Mononuclear cell (primary cell): ENCODE results near the gene ADGRB2. TPM values are rescaled to one million over a fixed set of nuclear protein-coding genes. Genes with fewer than 3 reads are reported as not detected.

ENCODE experiments used
- H3K27me3 ChIP-seq: 2 replicates; pipeline ENCODE4 v1.6.0; 2011; ENCODE audit warnings: low read length, control low read depth; ENCODE audit not compliant: insufficient read depth
- H3K4me1 ChIP-seq: 2 replicates; pipeline ENCODE4 v1.5.1; 2011; ENCODE audit warnings: mild to moderate bottlenecking, low read length, control low read depth; ENCODE audit not compliant: insufficient read depth
- H3K4me3 ChIP-seq: 2 replicates; pipeline ENCODE4 v1.5.1; 2011; ENCODE audit warnings: mild to moderate bottlenecking, low read length, moderate library complexity
- H3K9me3 ChIP-seq: 2 replicates; pipeline ENCODE4 v1.5.1; 2011; ENCODE audit warnings: low read depth, mild to moderate bottlenecking, control low read depth, low read length
- total RNA-seq: library from RNA; depleted of rRNA; stranded (reverse); fragments of >200 nt; gene quantifications from one replicate; pipeline ENCODE4 v1.2.3, GENCODE V29; 2012

Gene ADGRB2, protein sequence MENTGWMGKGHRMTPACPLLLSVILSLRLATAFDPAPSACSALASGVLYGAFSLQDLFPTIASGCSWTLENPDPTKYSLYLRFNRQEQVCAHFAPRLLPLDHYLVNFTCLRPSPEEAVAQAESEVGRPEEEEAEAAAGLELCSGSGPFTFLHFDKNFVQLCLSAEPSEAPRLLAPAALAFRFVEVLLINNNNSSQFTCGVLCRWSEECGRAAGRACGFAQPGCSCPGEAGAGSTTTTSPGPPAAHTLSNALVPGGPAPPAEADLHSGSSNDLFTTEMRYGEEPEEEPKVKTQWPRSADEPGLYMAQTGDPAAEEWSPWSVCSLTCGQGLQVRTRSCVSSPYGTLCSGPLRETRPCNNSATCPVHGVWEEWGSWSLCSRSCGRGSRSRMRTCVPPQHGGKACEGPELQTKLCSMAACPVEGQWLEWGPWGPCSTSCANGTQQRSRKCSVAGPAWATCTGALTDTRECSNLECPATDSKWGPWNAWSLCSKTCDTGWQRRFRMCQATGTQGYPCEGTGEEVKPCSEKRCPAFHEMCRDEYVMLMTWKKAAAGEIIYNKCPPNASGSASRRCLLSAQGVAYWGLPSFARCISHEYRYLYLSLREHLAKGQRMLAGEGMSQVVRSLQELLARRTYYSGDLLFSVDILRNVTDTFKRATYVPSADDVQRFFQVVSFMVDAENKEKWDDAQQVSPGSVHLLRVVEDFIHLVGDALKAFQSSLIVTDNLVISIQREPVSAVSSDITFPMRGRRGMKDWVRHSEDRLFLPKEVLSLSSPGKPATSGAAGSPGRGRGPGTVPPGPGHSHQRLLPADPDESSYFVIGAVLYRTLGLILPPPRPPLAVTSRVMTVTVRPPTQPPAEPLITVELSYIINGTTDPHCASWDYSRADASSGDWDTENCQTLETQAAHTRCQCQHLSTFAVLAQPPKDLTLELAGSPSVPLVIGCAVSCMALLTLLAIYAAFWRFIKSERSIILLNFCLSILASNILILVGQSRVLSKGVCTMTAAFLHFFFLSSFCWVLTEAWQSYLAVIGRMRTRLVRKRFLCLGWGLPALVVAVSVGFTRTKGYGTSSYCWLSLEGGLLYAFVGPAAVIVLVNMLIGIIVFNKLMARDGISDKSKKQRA (N-terminal part only)
- total RNA-seq: 0.73 TPM

DNA sequence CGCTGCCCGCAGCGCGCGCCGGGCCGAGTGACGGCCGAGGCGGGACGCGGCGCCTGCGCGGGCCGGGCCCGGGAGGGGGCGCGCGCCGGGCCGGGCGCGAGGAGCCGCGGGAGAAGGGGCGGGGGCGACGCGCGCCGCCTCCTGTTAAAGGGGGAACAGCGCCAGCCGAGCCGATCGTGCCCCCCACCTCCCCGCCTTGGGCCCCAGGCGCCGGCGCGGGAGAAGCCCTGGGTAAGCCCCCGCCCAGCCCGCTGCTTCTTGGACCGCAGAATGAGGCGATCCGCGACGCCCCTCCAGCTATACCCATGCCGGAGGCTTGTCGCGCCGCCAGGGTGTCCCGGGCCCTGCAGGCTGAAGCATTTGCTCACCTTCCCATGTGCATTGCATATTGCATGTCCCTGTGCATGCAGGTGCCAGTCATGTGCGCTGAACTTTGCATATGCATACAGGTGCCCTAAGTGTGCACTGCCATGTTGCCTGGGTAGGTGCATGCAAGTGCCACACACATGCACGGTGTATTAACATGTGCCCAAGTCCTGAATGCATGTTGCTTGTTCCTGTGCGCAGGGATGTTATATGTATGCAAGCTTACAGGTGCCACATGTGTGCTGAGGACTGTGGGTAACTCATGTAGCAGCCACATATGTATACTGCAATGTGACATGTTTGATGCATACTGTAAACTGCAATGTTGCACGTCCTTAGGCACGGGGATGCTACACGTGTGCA is at the start of gene ADGRB2:
Gene ADGRB2, minus strand, starts transcription at position 29 of the 729 bp plus-strand sequence. CDS start 7,119 bp downstream, outside the sequence.
- Histone ChIP-seq H3K9me3 (no peaks in the 10 kb centered on the region), H3K4me1 (peaks cover 44% of the 10 kb centered on the region), H3K27me3 (peaks cover 40% of the 10 kb centered on the region), H3K4me3 (no peak within 1 kb of the TSS)

DNA sequence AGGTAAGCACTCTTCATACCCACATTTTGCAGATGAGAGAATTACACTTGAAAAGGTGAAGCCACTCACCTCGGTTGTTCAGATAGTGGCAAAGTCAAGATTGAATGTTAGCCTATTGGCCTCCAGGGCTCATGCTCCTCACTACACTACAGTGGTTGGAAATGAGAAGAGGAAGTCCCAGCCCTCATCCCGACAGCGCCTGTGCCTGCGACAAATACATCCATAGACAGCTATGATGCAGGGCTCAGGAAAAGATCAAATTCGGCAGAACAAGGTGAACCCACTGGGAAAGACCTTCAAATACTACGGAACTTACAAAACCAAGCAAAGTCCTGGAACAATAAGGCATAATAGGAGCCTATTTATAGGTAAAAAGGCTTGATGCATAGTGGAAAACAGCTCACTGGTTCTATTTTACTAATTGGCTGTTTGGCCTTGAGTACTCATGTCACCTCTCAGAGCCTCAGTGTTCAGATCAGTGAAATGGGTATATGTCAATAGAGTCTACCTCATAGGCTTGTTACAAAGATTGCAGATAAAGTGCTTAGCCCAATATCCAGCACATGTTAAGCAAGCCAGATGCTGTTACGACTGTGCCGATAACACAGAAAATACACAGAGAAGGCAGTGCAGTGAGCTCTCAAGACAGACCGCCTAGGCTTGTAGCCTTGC is 48.2 kb upstream of the ADGRB2 start:
- Histone ChIP-seq H3K4me1 (peaks cover 5% of the 10 kb centered on the region), H3K4me3 (no peak overlapping the region), H3K27me3 (no peaks in the 10 kb centered on the region), H3K9me3 (no peaks in the 10 kb centered on the region)

DNA sequence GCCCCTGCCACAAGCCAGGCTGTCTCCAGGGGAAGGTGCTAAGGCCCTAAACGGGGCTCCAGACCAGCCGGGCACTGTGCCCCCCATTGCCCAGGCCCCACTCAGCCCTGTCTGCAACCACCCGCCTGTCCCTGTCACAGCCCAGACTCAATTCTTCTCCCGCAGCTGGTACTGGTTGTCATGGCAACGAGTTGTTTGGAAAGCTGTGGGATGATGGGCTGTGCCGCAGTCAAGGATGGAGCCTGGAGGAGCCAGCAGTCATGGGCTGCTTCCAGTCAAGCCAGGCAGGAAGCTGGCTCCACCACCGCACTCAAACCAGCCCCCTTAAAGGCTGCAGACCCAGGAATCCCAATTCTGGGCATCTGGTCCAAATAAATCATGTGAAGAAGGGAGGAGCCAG is 47.5 kb upstream of the ADGRB2 start:
- H3K4me3 ChIP-seq: no peak overlapping the region
- no peaks in the 10 kb centered on the region for H3K9me3 ChIP-seq
- H3K4me1 ChIP-seq: peaks cover 5% of the 10 kb centered on the region
- no peaks in the 10 kb centered on the region for H3K27me3 ChIP-seq

DNA sequence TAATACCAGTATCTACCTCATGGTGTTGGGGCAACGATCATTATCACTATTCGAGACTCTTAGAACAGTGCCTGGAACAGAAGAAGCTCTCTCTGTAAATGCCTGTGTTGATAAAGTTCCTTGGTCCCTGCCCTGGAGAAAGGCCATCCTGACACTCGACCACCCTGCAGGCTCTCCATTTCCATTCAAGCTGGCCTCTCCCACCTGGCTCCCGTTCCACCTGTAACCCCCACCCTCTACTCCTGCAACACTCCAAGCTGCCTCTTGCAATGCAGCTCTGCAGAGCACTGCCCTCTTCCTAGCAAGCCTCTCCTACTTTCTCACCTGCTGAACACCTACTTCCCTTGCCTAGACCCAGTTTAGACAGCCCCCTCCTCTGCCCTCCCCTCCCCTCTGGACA is 45.6 kb upstream of the ADGRB2 start:
- Histone ChIP-seq H3K4me3 (no peak overlapping the region), H3K9me3 (no peaks in the 10 kb centered on the region), H3K27me3 (no peaks in the 10 kb centered on the region), H3K4me1 (no peaks in the 10 kb centered on the region)

DNA sequence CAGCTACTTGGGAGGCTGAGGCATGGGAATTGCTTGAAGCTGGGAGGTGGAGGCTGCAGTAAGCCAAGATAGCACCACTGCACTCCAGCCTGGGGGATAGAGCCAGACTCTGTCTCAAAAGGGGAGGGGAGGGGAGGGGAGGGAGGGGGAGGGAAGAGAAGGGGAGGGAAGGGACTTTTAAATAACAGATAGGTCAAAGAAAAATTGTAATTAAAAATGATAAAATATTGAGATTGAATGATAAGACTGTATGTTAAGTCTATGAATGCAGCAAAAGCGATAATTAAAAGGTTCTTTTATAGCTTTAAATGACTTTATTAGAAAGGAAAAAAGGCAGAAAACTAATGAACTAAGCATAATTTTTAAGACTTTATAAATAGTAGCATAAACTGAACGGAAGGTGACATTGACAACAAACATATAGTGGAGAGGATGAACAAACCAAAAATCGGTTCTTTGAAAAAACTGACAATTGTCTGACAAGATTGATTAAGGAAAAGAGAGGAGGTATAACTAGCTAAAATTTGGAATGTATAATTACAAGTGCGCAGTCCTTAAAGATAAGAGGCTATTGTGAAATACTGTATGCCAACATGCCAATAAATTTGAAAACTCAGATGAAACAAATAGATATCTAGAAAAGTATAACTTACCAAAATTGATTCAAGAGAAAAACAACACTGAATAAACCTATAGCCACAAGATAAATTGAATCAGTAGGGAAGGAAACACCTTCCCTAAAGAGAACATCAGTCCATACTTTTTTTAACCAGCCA is 43.3 kb upstream of the ADGRB2 start:
- Histone ChIP-seq H3K4me3 (no peak overlapping the region), H3K9me3 (no peaks in the 10 kb centered on the region), H3K4me1 (no peaks in the 10 kb centered on the region), H3K27me3 (no peaks in the 10 kb centered on the region)

DNA sequence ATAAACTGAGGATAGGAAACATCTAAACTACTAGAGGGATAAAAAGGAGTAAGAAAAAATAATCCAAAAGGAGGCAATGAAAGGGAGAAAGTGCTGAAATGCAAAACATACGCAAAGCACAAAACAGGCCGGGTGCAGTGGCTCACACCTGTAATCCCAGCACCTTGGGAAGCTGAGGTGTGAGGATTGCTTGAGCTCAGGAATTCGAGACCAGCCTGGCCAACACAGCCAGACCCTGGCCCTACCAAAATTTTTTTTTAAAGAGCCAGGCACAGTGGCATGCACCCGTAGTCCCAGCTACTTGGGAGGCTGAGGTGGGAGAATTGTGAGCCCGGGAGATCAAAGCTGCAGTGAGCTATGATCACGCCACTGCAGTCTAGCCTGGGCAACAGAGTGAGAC is 41.2 kb upstream of the ADGRB2 start:
- H3K27me3 ChIP-seq: no peaks in the 10 kb centered on the region
- no peaks in the 10 kb centered on the region for H3K9me3 ChIP-seq
- H3K4me3 ChIP-seq: no peak overlapping the region
- H3K4me1 ChIP-seq: no peaks in the 10 kb centered on the region

DNA sequence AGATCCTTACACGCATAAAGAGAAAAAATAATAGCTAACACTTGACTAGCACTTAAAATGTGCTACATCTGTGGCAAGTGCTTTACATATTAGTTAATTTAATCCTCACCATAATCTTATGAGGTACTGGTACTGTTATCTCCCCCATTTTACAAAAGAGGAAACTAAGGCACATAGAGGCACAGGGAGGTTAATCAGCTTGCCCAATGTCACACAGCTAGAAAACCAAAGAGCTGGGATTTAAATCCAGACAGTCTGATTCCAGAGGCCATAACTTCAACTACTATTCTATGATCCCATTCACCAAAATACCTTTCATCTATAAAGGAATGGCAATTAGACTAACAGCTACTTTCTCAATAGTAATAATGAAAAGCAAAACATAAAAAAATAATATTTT is 40.0 kb upstream of the ADGRB2 start:
- no peaks in the 10 kb centered on the region for H3K27me3 ChIP-seq
- no peaks in the 10 kb centered on the region for H3K9me3 ChIP-seq

DNA sequence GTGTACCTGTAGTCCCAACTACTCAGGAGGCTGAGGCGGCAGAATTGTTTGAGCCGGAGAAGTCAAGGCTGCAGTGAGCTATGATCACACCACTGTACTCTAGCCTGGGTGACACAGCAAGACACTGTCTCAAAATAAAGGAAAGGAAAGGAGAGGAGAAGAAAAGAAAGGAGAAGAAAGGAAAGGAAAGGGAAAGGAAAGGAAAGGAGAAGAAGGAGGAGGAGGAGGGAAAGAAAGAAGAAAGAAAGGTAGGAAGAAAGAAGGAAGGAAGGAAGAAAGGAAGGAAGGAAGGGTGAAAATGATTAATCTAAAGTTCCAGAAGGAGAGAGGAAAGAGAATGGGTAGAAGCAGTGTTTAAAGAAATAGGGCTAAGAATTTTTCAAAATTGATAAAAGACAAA is 39.5 kb upstream of the ADGRB2 start:
- Histone ChIP-seq H3K27me3 (no peaks in the 10 kb centered on the region), H3K4me1 (no peaks in the 10 kb centered on the region)

More for the DNA sequence above, 40.0 kb upstream of the ADGRB2 start:
- H3K4me3 ChIP-seq: no peak overlapping the region
- H3K4me1 ChIP-seq: no peaks in the 10 kb centered on the region

DNA sequence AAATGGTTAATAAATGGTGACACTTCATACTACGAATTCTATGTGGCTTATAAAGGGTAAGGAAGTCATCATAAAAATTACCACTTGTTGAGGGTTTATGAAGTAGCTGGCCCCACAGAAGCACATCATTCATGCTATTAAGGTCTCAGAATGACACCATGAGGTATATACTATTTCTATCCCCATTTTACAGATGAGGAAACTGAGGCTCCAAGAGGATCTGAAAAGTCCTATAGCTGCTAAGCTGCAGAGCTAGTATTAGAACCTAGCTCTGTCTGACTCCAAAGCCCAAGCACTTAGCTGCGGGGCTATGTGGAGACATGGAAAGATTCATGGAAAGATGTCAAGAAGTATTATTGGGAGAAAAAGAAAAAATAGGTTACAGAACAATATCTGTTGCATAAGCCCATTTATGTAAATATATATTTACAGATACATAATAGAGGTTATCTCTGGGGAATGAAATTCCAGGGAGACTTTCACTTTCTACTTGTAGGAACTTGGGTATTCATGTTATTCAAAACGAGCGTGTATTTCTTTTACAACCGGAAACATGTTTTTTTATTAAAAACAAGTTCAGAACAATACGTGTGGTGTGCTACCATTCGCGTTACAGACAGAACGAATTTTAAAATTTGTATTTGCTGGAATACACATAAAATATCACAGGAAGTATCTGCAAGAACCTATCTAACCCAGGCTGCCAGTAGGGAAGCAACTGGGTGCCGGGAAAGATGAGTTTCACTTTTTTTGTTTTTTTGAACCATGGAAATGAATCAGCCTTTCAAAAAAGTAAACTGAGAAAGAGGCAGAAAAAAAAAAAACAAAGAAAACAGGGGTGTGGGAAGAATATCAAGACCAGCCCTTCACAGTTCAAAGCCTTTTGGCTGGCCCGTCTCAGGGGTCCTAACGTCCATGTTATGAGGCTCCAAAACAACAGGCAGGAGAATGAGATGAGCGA is 38.3 kb upstream of the ADGRB2 start:
- Histone ChIP-seq H3K4me3 (no peak overlapping the region), H3K4me1 (no peaks in the 10 kb centered on the region)

More for the DNA sequence above, 39.5 kb upstream of the ADGRB2 start:
- H3K9me3 ChIP-seq: no peaks in the 10 kb centered on the region
- H3K4me3 ChIP-seq: no peak overlapping the region

DNA sequence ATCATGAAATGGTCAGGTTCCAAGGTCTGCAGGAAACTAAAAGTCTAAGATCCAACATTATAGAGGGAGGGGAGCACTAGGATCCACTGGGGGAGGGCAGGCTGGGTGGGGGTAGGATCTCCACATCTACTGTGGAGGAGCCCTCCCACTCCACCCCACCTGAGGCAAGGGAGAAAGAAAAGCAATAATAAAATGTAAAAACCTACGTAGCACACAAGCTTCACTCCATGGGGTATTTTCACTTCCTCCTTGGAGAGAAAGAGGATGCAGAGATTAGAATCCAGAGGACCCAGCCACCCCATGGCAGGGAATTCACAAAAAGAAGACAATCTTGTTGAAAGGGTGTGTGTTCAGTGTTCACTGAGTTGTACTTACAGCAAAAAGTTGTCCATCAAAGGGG is 37.3 kb upstream of the ADGRB2 start:
- H3K4me1 ChIP-seq: no peaks in the 10 kb centered on the region
- no peaks in the 10 kb centered on the region for H3K9me3 ChIP-seq
- no peaks in the 10 kb centered on the region for H3K27me3 ChIP-seq
- H3K4me3 ChIP-seq: no peak overlapping the region

More for the DNA sequence above, 38.3 kb upstream of the ADGRB2 start:
- Histone ChIP-seq H3K9me3 (no peaks in the 10 kb centered on the region), H3K27me3 (no peaks in the 10 kb centered on the region)

DNA sequence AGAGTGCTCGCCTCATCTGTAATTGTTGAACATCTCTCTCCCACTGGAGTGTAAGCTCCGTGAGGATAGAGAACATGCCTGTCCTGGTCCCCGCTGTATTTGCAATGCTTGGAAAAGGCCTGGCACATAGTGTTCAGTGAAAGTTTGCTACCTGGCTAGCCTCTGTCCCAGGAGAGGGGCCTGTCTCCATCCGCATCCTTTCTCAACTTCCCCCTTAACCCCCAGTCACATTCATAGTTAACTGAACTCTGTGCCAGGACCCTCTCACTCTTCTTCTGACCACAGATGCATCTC is 36.5 kb upstream of the ADGRB2 start:
- no peaks in the 10 kb centered on the region for H3K9me3 ChIP-seq

DNA sequence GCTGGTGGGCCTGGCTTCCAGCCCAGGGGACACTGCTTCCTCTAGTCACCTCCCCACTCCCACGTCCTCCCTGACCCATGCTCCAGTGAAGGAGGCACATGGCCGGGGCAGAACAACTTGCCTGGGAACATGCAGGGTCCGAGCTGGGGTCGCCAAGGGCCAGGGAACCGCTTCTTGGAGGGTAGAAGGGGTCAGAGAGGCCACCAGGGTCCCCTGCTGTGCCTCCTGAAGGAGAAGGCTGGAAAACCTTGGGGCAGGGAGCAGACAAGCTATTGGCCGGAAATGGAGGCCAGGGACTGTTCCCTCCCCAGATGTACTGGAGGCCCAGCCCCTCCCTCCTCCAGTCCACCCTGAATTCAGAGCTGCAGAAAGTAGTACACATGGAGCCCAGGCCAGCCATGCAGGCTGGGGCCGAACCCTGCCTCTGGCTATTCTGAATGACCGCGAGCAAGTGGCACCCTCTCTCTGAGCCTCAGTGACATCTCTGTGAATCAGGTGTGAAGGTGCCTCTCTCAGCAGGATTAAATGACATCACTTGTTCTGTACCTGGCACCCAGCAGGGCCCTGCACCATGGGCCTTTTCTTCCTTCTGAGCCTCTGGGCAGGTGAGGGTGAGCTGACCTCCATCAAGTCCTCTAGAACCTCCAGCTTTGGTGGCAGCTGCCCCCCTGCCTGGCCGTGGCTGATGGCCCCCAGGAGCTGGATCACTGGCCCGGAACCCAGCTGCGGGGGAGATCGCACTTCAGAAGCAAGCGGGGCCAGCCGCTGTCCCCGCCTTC is 35.9 kb upstream of the ADGRB2 start:
- Histone ChIP-seq H3K9me3 (no peaks in the 10 kb centered on the region), H3K27me3 (no peaks in the 10 kb centered on the region), H3K4me3 (no peak overlapping the region), H3K4me1 (no peaks in the 10 kb centered on the region)

More for the DNA sequence above, 36.5 kb upstream of the ADGRB2 start:
- Histone ChIP-seq H3K27me3 (no peaks in the 10 kb centered on the region), H3K4me3 (no peak overlapping the region), H3K4me1 (no peaks in the 10 kb centered on the region)
